GM19025 (cell line): ENCODE measurements around the gene EBF4.
"Not testable (repeated sequence)": the region's sequence is repeated elsewhere in the genome, so short reads cannot be mapped to it uniquely, and the experiment has no call there.

Experiments used
- ATAC-seq: cut with Tn5 transposase; IDR thresholded peaks from one replicate; pipeline ENCODE4 v1.9.1; 2021; ENCODE audit warnings: mild to moderate bottlenecking, low read depth, moderate library complexity; ENCODE audit not compliant: unreplicated experiment

Gene EBF4

GRCh38 chr20:2672446-2672845 lies 20.1 kb upstream of the EBF4 start:
- no peak for ATAC-seq

- no peak for ATAC-seq
Measured at GRCh38 chr20:2673453-2673852, 19.1 kb upstream of the EBF4 start.

GRCh38 chr20:2680046-2680445 lies 12.5 kb upstream of the EBF4 start:
- ATAC-seq: no peak

DNA sequence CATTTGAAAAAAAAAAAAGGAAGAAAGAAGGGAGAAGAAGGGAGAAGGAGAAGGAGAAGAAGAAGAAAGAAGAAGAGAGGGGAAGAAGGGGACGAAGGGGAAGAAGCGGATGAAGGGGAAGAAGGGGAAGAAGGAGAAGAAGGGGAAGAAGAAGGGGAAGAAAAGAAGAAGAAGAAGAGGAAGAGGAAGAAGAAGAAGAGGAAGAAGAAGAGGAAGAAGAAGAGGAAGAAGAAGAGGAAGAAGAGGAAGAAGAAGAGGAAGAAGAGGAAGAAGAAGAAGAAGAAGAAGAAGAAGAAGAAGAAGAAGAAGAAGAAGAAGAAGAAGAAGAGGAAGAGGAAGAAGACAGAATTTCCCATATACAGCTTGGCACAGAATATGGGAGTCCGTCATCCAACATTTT lies 10.5 kb upstream of the EBF4 start:
- not testable (repeated sequence) for ATAC-seq

DNA sequence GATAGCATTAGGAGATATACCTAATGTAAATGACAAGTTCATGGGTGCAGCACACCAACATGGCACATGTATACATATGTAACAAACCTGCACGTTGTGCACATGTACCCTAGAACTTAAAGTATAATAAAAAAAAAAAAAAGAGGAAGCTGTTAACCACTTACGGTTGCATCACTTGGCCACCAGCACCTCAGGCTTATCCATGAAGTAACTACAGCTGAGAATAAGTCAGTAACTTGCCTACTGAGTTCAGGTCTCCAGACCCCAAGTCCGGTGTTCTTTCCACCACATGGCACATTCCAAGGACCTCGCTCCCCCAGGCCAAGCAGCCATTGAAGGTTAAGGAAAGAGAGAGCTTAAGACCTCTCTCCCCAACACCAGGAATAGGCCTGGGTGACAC lies 7.8 kb upstream of the EBF4 start:
- not testable (repeated sequence) for ATAC-seq

DNA sequence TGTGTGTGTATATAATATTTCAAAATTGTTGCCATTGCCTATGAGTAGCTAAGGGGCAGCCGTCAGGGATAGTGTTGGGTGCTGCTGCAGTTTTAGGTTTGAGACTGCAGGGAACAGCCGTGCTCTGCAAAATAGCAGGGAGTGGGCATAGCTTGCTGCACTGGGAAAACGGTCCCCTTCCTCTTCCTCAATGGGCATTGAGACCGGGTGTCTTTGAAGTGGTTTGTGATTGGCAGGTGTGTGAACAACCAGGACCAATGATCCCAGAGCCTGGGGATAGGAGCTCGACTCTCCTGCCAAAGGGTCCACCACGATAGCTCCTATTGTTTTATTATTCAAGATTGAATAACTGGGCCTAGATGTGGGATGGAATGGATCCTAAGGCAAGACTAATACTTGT lies 5.1 kb upstream of the EBF4 start:
- ATAC-seq: no peak

- ATAC-seq: no peak
Measured at GRCh38 chr20:2688041-2688591, 4.5 kb upstream of the EBF4 start.

DNA sequence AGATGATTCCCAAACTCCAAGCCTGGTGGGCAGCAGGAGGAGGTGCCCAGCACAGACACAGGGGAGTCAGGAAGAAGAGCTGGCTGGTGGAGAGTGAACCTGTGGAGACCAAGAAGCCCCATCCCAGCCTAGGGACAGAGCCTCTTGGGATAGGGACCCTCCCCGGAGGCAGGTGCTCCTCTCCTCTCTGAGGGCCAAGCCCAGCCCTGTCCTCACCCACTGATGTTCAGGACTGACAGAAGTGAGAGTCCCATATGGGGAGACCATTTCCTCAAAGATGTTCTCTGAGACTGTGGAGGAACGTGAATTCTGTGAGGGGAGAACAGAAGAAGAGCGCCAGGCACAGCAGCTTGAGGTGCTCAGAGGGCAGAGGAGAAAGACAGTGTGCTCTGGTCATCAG lies 2.4 kb upstream of the EBF4 start:
- ATAC-seq: no peak

GRCh38 chr20:2690718-2691117 lies 1.9 kb upstream of the EBF4 start:
- ATAC-seq: no peak

GRCh38 chr20:2691127-2691526 lies 1.5 kb upstream of the EBF4 start:
- no peak for ATAC-seq

- no peak for ATAC-seq
Measured at GRCh38 chr20:2691663-2692035, 931 bp upstream of the EBF4 start.

- no peak for ATAC-seq
Measured at GRCh38 chr20:2692886-2693285, 306 bp downstream of the EBF4 start.

- no peak for ATAC-seq
Measured at GRCh38 chr20:2693286-2694007, 867 bp downstream of the EBF4 start.

DNA sequence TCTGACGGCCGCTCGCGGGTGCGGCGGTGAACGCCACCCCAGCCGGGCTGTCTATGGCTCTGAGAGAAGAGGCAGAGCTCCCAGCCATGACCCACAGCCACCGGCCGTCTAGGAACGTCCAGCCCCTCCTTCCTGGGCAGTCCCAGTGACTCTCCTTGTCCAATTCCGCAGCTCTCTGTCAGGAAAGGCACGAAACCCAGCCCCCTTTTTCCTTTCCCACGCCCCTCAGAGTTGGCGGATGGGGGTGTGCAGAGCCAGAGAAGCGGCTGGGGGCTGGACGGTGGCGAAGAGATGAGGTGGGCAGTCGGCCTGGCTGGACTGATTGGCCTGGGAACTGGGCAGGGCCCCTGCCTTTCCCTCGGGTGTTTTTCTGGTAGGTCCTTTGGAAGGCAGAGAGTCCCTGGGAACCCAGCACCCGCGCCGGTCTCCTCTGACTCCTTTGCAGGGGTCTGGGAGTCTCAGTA lies 1.5 kb downstream of the EBF4 start:
- ATAC-seq: no peak

DNA sequence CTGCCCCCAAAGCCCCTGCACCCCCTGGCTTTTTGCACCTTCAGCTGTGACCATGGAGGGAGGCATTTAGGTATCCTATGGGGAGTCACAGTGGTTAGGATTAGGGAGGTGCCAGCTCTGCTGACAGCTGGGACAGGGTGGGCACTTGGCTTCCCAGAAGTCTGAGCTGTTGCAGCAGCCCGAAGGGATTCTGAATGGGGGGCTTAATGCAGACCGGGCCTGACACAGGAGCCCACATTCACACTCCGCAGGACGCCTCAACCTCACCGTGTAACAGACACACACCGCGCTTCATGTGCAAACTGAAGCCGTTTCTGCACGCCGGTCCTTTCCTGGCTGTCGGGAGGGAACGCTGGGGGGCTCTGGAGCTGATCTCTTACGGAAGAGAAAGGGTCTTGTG lies 1.9 kb downstream of the EBF4 start:
- no peak for ATAC-seq

- no peak for ATAC-seq
Measured at GRCh38 chr20:2695206-2695983, 2.8 kb downstream of the EBF4 start.

DNA sequence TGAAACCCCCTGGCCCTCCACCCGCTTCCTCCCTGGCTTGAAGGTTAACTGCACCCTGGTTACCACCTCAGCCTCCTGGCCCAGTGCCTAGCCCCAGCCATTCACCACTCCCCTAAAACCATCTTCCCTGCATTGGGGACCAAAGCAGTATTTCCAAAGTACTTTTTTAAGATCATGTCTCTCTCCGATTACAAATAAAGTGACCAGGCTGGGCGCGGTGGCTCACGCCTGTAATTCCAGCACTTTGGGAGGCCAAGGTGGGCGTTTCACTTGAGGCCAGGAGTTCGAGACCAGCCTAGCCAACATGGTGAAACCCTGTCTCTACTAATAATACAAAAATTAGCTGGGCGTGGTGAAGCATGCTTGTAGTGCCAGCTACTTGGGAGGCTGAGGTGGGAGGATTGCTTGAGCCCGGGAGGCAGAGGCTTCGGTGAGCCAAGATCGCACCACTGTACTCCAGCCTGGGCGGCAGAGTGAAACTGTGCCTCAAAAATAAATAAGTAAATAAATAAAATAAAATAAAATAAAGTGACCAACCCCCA lies 3.5 kb downstream of the EBF4 start:
- ATAC-seq: not testable (repeated sequence)

GRCh38 chr20:2696646-2697045 lies 4.1 kb downstream of the EBF4 start:
- ATAC-seq: no peak

GRCh38 chr20:2697768-2698167 lies 5.2 kb downstream of the EBF4 start:
- ATAC-seq: no peak

- ATAC-seq: no peak
Measured at GRCh38 chr20:2698186-2698817, 5.7 kb downstream of the EBF4 start.

DNA sequence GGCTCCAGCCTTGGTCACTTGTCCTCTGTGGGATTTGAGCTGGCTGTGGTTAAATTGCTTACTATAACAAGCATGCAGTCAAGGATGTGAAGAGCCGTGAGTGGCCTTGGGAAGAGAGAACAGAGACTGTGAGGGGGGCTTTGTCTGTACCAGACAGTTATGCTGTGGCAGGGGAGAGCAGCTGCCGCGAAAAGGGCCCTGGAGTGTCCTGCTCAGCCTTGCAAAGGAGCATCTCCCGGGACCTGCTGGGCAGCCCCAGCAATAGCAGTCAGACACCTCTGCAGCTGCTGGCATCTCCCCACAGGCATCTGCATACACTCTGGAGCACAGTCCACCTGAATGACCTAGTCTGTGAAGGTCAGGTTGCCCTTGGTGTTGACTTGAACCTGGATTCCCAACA lies 6.3 kb downstream of the EBF4 start:
- ATAC-seq: no peak
